ENCODE measurements around the gene HHLA2. TPM values are rescaled to one million over a fixed set of nuclear protein-coding genes. Genes with fewer than 3 reads are reported as not detected.
"Not testable (repeated sequence)": the region's sequence is repeated elsewhere in the genome, so short reads cannot be mapped to it uniquely, and the experiment has no call there.

HHLA2 gene
- polyA plus RNA-seq, 4 donors = 0.23 to 22.7 (median 17.7) TPM

DNA sequence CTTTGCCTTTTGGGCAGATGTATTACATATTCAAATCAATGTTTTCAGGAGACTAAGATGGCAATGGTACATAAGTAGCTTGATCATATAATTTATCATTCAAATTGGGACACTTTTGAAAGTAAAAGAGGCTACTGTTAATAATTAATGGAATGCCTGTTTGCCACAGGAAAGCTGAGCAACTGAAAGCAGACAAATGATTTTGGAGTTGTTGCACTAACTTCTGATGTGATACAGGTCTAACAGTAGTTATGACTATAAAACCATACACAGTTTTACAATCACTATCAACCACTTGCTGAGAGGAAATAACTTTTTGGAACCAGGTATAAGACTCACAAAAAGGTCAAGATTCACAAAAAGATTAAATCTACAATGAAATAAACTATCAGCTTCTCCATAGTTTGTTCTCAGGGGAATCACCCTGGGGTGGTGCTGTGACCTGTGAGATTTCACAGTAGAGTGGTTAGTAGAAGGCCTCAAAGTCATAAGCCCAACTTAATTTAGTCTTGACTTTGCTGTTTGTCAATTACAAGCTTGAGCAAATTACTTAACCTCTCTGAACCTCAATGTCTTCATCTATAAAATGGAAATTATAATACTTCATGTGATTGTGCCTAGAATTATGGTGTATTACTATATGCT is 42.7 kb downstream of the HHLA2 start:
- no peak for DNase-seq (ENCODE audit: low read depth in 4 of 4, low spot score in 3 of 4)

DNA sequence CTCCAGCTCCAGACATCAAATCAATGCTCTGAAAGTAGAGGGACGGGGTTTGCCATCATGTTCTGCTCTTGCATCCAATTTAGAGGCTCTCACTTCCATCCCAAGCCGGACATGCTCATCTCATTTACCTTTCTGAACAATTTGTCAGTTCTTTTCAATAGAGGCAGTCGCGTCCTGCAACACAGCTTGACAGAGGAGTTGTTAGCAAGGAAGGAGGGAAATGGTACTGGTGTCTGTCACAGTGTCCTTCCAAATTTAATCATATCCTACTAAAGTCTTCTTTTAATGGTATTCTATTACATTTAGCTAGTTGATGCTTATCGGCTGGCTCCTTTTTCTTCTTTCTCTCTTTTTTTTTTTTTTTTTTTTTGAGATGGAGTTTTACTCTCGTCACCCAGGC is 45.6 kb downstream of the HHLA2 start:
- no peak for DNase-seq (ENCODE audit: low read depth in 4 of 4, low spot score in 3 of 4)

DNA sequence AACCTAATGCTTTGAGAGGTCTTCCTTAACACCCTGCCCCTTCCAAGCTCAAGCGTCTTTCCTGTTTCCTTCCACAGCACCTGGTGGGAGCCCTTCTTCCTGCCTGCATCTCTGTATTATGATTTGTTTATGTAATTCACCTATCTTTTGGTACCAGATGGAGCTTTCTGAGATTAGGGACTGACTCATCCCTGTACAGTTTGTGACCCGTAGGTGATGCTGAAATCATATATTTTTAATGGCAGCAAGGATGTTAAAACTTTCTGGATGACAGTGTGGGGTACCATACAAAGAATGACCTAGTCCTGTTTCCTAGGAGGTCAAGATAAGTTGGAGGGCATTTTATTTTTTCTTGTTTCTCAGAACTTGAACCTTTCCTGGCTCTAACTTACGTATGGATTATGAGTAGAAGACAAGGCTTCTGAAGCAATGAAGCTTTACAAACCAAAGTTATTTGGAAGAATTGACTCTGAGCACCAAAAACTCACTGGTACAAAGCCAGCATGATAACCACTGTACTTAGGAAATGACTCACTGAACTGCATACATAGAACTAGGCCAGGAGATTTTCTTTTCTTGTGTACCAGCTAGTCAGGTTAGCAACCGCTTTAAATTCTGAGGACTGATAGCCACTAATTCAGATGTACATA is 46.6 kb downstream of the HHLA2 start:
- no peak for DNase-seq (ENCODE audit: low read depth in 4 of 4, low spot score in 3 of 4)

DNA sequence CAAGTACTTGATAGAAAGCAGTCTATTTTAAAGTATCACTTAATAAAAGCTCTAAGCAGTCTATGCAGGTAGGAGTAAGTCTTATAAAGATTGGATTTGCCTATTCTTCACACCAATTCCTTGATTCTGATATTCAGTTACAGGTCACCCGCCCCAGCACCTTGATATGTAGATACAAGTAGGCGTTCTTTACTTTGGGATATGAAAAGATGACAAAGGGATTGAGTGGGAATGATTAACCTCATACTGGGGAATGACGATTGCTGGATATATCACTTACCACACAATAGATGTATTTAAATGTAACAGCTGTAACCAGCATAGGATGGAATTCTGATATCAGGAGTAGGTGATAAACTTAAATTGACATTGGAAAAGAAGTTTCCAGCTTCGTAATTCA is 47.1 kb downstream of the HHLA2 start:
- DNase-seq (ENCODE audit: low read depth in 4 of 4, low spot score in 3 of 4) = no peak

DNA sequence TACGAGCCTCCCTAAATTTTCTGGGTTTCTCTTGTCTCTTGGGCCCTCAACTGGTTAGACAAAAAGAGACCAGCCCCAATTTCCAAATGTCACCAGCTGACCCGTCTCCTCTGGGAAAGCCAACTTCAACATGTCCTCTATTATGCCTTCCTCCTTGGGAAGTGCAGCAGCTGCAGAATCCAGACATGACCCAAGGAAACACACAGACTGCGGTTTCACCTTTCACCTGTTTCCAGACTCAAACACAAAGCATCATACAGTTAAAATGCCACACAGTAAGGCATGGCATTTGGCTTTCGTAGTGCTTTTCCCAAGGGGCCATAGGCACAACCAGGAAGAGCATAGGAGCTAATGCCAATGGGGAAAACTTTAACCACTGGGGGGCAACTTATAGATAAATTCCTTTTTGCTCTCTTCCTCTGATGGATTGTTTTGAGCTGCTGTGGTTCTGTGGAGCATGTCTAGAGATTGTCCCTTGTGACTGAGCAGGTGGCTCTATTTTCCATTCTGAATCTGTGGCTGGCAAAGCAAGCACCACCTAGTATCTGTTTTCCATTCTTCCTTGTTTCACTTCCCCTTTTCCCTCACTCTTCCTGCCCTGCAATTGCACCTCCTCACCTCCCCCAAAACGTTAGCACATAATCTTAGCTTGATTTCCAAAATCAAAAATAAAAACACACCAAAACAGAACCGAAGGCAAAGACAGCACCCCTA is 49.3 kb downstream of the HHLA2 start:
- DNase-seq (ENCODE audit: low read depth in 4 of 4, low spot score in 3 of 4) = no peak

DNA sequence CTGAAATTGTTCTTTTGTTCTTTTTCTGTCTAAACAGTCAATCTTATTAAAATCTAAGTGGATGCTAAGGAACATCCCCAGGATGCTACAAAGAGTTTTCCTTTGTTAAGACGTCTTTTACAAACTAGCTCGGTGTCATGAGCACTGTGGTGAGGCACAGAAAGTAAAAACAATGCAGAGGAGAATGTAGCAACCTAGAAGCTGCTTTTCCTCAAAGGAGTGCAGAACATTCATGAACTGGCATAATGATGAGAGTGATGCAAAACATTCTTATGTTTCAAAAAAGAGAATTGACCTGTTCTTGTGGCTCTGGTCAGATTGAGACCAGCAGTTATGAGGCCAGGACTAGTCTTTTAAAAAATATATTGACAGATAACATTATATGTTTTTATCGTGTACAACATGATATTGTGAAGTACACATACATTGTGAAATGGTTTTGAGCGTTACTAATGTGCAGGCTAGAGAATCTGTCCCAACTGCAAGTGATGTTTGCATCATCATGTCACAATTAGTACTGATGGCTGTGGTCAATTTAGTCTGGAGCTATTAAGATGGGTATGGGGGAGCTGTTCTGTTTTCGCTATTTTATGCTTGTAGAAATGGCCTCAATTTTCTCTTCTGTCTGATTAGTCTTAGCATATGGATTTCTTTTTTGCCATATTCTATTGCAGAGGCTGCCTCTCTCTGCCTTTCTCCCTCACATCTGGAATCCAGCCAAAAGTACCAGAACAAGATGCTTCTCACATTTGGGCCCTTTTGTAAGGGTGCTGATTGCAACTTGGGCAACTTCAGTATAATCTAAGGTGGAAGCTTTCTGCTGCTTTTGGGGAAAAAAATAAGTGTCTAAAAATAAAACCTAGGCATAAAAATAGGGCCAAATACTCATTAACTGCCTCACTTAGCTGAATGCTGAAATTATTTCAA is 50.2 kb downstream of the HHLA2 start:
- no peak for DNase-seq (ENCODE audit: low read depth in 4 of 4, low spot score in 3 of 4)

DNA sequence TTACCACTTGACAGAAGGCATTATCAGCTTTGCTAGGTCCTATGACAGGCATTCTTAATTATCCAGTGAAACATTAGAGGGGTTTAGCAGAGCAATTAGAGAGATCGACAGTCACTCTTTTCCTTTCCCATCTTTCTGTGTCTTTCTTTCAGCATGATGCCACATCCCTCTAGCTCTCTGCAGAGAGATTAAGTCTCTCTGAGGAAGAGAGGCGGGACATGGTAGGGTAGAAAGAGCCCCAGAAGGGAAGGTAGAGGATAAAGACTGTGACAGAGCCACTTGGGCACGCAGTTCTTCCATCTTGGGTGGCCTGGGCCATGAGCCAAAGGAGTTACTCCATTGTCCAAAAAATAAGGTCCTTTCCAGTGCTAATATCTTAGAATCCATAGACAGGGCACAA is 55.8 kb downstream of the HHLA2 start:
- DNase-seq (ENCODE audit: low read depth in 4 of 4, low spot score in 3 of 4) = no peak

DNA sequence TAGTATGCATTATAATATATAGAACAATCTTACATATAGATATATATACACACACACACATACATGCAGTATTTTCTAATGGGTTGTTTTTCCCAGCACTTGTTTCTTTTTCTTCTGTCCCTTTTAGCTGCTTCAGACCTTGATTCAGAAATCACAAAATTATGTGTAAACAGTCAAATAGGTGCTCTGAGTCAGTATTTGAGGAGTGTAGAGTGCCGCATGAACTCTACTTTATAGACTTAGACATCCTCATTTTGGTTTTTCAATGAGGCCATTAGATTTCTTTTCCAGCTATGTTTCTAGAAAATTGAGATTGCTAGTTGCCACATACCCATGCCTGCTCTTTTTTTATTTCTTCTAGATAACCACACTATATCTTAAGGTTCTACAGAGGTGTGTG is 58.2 kb downstream of the HHLA2 start:
- DNase-seq (ENCODE audit: low read depth in 4 of 4, low spot score in 3 of 4) = no peak

DNA sequence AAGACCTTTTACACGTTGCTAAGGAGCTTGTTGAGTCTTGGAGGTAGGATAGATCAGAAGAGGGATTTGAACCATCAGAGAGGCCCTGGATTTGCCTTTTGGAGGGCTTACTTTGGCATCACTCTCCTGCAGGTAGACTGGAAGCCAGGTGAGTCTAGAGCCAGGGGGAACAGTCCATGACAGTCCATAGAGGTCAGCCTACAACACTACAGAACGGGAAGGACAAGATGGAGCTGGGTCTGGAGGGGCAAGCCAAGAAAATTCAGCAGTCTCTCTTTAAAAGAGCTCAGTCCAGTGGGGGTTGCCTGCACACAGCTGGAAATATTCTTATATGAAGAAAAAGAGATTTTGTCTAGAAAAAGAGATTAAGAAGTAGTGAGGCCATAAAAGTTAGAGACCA is 60.7 kb downstream of the HHLA2 start:
- no peak for DNase-seq (ENCODE audit: low read depth in 4 of 4, low spot score in 3 of 4)

DNA sequence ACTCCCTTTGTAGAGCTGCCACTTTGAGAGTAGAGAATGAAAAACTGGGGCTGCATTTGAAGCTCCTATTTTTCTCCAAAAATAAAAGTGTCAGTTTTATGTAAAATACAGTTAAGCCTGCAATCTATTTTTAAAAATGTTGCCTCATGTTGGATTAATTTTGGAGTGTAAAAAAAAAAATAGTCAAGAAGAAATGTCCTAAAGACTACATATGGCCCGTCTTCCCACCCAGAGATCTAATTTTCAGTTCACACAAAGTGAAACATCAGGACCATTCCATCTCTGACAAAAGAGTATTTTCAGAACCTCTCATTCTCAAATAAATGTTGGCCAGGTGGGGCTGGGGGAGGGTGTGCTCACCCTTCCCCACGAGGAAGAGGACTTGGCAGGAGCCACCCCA is 62.7 kb downstream of the HHLA2 start:
- no peak for DNase-seq (ENCODE audit: low read depth in 4 of 4, low spot score in 3 of 4)

DNA sequence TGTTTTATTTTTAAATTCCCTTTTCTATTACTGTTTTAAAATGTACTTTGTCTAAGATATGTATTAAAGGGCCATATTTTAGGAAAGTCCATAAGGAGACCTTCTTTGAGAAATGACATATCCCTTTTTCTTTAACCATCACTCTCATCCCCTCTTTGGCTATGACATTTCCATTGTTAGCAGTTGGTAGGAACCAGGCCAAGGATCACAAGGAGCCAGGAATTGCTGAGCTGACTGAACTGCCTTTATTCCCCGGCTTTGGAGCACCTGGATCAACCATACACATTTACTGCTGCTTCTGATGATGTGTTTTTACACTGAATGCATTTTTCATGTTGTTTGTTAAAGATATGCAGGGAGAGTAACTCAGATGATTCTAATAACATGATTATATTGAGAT is 79.7 kb downstream of the HHLA2 start:
- no peak for DNase-seq (ENCODE audit: low read depth in 4 of 4, low spot score in 3 of 4)

DNA sequence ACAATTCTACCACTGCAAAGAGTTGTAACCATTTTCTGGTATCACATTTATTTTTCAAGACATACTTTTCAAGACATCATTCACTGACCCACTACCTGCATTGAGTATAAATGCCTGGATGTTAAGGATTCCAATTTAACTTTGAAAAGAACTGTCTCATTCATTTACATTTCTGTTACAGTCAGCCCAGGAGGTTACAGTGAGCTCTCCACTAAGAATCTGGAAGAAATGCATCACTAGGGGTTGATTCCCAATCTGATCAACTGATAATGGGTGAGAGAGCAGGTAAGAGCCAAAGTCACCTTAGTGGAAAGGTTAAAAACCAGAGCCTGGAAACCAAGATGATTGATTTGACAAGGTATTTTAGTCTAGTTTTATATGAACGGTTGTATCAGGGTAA is 81.0 kb downstream of the HHLA2 start:
- DNase-seq (ENCODE audit: low read depth in 4 of 4, low spot score in 3 of 4) = no peak

DNA sequence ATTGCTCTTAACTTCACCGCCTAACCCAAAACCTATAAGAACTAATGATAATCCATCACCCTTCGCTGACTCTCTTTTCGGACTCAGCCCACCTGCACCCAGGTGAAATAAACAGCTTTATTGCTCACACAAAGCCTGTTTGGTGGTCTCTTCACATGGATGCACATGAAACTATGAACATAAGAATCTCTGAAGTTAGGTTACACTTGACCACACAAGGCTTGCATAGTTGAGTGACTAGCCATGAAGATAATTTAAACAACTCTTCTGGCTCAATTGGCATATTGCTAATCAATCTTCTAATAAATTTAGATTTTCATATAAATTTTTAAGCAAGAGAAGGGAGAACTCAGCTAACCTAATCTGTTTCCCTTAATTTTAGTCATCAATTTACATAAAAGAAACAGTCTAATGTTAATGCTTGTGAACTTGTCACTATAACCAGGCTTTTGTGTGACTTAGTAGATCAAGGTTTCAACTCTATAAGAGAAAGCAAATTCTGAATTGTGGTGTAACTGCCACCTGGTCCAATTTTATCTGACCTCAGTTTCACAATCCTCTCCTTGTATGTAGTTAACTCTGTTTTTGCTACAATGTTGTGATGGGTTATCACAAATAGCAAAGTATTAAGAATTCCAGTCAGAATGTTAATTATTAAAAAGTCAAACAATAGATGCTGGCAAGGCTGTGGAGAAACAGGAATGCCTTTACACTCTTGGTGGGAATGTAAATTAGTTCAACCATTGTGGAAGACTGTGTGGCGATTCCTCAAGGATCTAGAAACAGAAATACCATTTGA is 82.0 kb downstream of the HHLA2 start:
- DNase-seq (ENCODE audit: low read depth in 4 of 4, low spot score in 3 of 4) = no peak

DNA sequence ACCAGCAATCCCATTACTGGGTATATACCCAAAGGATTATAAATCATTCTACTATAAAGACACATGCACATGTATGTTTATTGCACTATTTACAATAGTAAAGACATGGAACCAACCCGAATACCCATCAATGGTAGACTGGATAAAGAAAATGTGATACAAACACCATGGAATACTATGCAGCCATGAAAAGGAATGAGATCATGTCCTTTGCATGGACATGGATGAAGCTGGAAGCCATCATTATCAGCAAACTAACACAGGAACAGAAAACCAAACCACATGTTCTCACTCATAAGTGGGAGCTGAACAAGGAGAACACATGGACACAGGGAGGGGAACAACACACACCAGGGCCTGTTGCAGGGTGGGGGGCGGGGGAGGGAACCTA is 82.6 kb downstream of the HHLA2 start:
- DNase-seq (ENCODE audit: low read depth in 4 of 4, low spot score in 3 of 4) = not testable (repeated sequence)

DNA sequence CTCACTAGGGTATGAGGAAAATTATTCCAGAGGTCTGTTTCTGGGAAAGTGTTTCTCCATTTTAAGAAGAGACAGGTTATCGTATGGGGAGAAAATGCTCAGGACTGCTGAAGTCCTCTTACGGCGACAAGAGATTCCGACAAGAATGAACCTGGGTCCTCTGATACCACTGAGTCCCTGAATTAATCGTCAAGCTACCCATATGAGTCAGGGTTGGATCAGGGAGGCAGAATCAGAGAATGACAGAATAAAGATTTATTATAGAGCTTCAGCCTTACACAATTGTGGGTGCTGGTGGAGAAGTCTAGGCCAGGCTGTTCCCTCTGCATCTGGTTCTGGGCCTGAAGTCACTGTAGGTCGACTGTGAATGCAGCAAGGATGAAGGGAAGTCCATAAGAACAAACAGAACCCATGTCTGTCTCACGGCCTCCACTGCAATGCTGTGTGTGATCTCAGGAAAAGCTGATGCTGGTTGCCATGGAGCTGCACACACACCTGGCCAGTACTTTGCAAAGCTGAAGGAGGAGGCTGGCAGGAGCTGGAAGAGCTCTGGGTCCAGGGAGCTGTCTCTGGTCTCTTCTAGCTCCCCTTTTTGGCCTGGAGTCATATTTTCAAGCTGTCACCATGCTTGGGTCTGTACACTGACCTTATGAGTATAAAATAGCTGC is 83.9 kb downstream of the HHLA2 start:
- no peak for DNase-seq (ENCODE audit: low read depth in 4 of 4, low spot score in 3 of 4)

DNA sequence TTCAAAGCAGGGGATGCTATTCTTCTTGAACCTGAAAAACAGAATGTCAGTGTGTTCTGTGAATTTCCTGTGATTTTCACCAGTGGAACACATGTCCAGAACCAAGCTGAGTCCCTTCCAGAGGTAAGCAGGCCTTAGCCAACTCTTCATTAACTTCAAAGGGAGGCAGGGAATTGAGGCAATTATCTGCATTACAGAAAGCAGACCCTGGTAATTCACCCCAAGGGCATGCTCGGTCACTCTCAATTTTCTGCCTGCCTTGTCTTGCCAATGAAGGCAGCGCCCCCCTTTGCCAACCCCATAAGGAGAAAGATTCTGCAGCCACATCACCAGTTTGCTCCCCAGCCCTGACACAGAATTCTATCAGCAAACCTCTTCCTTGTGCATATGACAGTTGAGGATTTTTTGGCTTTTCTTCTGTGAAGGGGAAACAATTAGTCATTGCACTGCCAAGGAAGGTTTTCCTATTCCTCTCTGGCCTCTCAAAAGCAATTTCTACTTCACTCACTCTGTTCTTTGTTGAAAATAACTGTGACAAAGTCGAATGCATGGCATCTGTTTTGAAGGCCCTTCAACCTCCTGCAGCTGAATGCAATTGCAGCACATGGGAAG is 85.3 kb downstream of the HHLA2 start:
- no peak for DNase-seq (ENCODE audit: low read depth in 4 of 4, low spot score in 3 of 4)

DNA sequence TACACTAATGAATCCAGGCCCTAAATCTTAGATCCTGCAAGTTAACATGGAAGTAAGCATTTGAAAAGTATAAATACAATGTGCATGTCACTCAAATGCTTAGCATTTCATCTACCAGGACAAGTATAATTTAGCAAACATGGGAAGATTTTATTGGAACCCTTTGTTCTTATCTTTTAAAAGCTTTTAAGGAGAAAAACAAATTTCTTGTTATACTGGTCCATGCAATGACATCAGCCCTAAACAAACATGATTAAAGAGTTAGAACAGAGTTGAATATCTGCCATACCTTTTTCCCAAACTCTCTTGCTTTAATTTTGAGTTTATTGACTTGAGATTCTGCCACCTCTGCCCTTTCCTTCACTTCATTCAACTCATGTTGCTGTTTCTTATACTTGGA is 87.0 kb downstream of the HHLA2 start:
- no peak for DNase-seq (ENCODE audit: low read depth in 4 of 4, low spot score in 3 of 4)

DNA sequence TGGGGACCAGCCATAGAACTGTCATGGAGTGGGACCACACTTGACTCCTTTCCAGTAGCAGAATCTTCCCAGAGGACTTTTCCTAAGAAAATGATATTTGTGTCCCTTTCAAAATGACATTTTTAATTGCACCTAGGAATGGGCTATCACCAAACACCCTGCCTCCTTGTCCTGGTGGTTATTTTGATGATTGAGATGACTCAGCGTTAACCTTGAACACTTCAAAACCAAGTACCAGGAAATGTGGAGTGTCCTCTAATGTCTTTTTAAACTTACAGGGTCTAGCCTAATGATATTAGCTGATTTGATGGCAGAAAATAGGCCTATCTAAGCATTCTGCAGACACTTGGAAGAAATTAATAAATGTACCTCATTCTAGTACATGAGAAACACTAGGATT is 90.7 kb downstream of the HHLA2 start:
- DNase-seq (ENCODE audit: low read depth in 4 of 4, low spot score in 3 of 4) = no peak
